NCI-H2081 treated with DMSO at 0.1 percent for 48 hours (cell line): ENCODE data around the gene FAM169A.
"Not testable (repeated sequence)": the region's sequence is repeated elsewhere in the genome, so short reads cannot be mapped to it uniquely, and the experiment has no call there.

Source experiments
- DNase-seq: peaks from one replicate; lab custom pipeline; 2025; lab: John Stamatoyannopoulos, UW

FAM169A gene

GRCh38 chr5:74869414-74869813 lies 3.2 kb upstream of the FAM169A start:
- not testable (repeated sequence) for DNase-seq

- no peak for DNase-seq
Measured at GRCh38 chr5:74866596-74867162, 492 bp upstream of the FAM169A start.

GRCh38 chr5:74865256-74865803 lies 857 bp downstream of the FAM169A start:
- no peak for DNase-seq

- DNase-seq, result no peak
Measured at GRCh38 chr5:74864823-74865222, 1.4 kb downstream of the FAM169A start.

- no peak for DNase-seq
Measured at GRCh38 chr5:74863726-74864125, 2.5 kb downstream of the FAM169A start.

GRCh38 chr5:74862221-74862620 lies 4.0 kb downstream of the FAM169A start:
- DNase-seq, result no peak

GRCh38 chr5:74856975-74857374 lies 9.2 kb downstream of the FAM169A start:
- not testable (repeated sequence) for DNase-seq

GRCh38 chr5:74853256-74853655 lies 12.9 kb downstream of the FAM169A start:
- DNase-seq, result no peak

GRCh38 chr5:74851684-74852353 lies 14.4 kb downstream of the FAM169A start:
- DNase-seq, result no peak

- DNase-seq, result no peak
Measured at GRCh38 chr5:74850789-74851425, 15.3 kb downstream of the FAM169A start.

GRCh38 chr5:74850030-74850429 lies 16.2 kb downstream of the FAM169A start:
- DNase-seq, result no peak

- no peak for DNase-seq
Measured at GRCh38 chr5:74848553-74849025, 17.6 kb downstream of the FAM169A start.

- no peak for DNase-seq
Measured at GRCh38 chr5:74839229-74839628, 27.0 kb downstream of the FAM169A start.

GRCh38 chr5:74838262-74838661 lies 27.9 kb downstream of the FAM169A start:
- DNase-seq, result no peak

- no peak for DNase-seq
Measured at GRCh38 chr5:74837115-74837514, 29.1 kb downstream of the FAM169A start.

- DNase-seq, result no peak
Measured at GRCh38 chr5:74833537-74834266, 32.5 kb downstream of the FAM169A start.

GRCh38 chr5:74829413-74829812 lies 36.8 kb downstream of the FAM169A start:
- no peak for DNase-seq

- no peak for DNase-seq
Measured at GRCh38 chr5:74822288-74822687, 43.9 kb downstream of the FAM169A start.

GRCh38 chr5:74816875-74817274 lies 49.3 kb downstream of the FAM169A start:
- no peak for DNase-seq

GRCh38 chr5:74810915-74811314 lies 55.3 kb downstream of the FAM169A start:
- no peak for DNase-seq

GRCh38 chr5:74801941-74802340 lies 64.2 kb downstream of the FAM169A start:
- no peak for DNase-seq

GRCh38 chr5:74801197-74801596 lies 65.0 kb downstream of the FAM169A start:
- DNase-seq, result no peak
